Activated CD8-positive, alpha-beta T cell treated with anti-CD3 and anti-CD28 coated beads for 36 hours (primary cell): ENCODE measurements around the gene TENT4A. TPM values are rescaled to one million over a fixed set of nuclear protein-coding genes. Genes with fewer than 3 reads are reported as not detected.

Source experiments
- ATAC-seq: fragments of 200-7000 bp; cut with Tn5 transposase; one replicate; pipeline ENCODE4 v1.10.0; 2021; ENCODE audit warnings: mild to moderate bottlenecking, moderate library complexity
- CTCF ChIA-PET: fragments of 350-600 bp; sonication (Branson Sonifier 250); formaldehyde crosslinking; loops from one replicate; lab custom pipeline; 2021; ENCODE audit warnings: antibody characterized with exemption; lab: Charles Lee
- POLR2A ChIA-PET: fragments of 350-600 bp; sonication (Branson Sonifier 250); formaldehyde crosslinking; loops from one replicate; lab custom pipeline; 2021; ENCODE audit warnings: antibody characterized with exemption; lab: Charles Lee
- DNase-seq: peaks from one replicate; pipeline ENCODE4 v3.0.0-alpha.2; 2020
- H3K27ac Mint-ChIP-seq: one replicate; pipeline ENCODE4 v1.8.0; 2021; ENCODE audit warnings: mild to moderate bottlenecking, mixed read lengths
- H3K27me3 Mint-ChIP-seq: one replicate; pipeline ENCODE4 v1.8.0; 2021; ENCODE audit warnings: mixed read lengths
- H3K36me3 Mint-ChIP-seq: one replicate; pipeline ENCODE4 v1.8.0; 2021; ENCODE audit warnings: low read depth, mixed read lengths
- H3K4me1 Mint-ChIP-seq: one replicate; pipeline ENCODE4 v1.8.0; 2021; ENCODE audit warnings: low read depth, mixed read lengths
- H3K4me3 Mint-ChIP-seq: one replicate; pipeline ENCODE4 v1.8.0; 2021; ENCODE audit warnings: mild to moderate bottlenecking, moderate library complexity, mixed read lengths
- H3K9me3 Mint-ChIP-seq: one replicate; pipeline ENCODE4 v1.8.0; 2021; ENCODE audit warnings: mixed read lengths
- CTCF ChIP-seq: fragments of 200-600 bp; IDR thresholded peaks from one replicate; pipeline ENCODE4 v1.8.0; 2022; ENCODE audit warnings: antibody characterized with exemption, mild to moderate bottlenecking
- intact Hi-C: fragments of 100-400 bp; cut with micrococcal nuclease; formaldehyde crosslinking; loops from one replicate; pipeline ENCODE4 v1.10.0; 2022
- total RNA-seq, 2 experiments: library from RNA; stranded (reverse); gene quantifications; one replicate each; pipeline ENCODE4 v1.2.3, GENCODE V29; 2021

The TENT4A gene
- total RNA-seq, 2 experiments from 2014 or later, result 50.6 to 51.9 TPM

- TF ChIP-seq CTCF, result no peak
- CTCF ChIA-PET, result no interaction called here
- intact Hi-C loops, result no loop called here
- Mint-ChIP-seq H3K36me3 (peaks cover 66% of the 10 kb centered on the region), H3K4me1 (peaks cover 91% of the 10 kb centered on the region), H3K4me3 (no peak overlapping the region), H3K27ac (no peak overlapping the region), H3K27me3 (no peaks in the 10 kb centered on the region), H3K9me3 (no peaks in the 10 kb centered on the region)
- POLR2A ChIA-PET, result no interaction called here
- ATAC-seq (no peak), DNase-seq (no peak)
Measured at GRCh38 chr5:6720561-6720921, 7.3 kb downstream of the TENT4A start.

GRCh38 chr5:6721442-6721841, 8.2 kb downstream of the TENT4A start:
- H3K27ac Mint-ChIP-seq, result peak overlapping the region; percentile 76
- ATAC-seq (peak; percentile 7), DNase-seq (no peak)
- H3K27me3 Mint-ChIP-seq, result no peaks in the 10 kb centered on the region
- ChIA-PET POLR2A (interaction anchor here (0.9 to 1.2 kb wide), 2 partner anchors 88 to 163 kb away, joined by 3 read pairs; partner anchors contain the start of gene SRD5A1), CTCF (interaction anchor here (0.9 to 1.3 kb wide), 2 partner anchors 14 to 24 kb away, joined by 3 to 5 read pairs; no protein-coding TSS in a partner anchor)
- no peaks in the 10 kb centered on the region for H3K9me3 Mint-ChIP-seq
- H3K36me3 Mint-ChIP-seq, result peaks cover 65% of the 10 kb centered on the region
- TF ChIP-seq CTCF, result no peak
- peaks cover 93% of the 10 kb centered on the region for H3K4me1 Mint-ChIP-seq
- intact Hi-C loops, result no loop called here
- peak overlapping the region; percentile 59 for H3K4me3 Mint-ChIP-seq

- DNase-seq (no peak), ATAC-seq (peak; percentile 38)
- H3K4me3 Mint-ChIP-seq, result peak overlapping the region; percentile 59
- ChIA-PET CTCF (interaction anchor here (0.9 to 1.3 kb wide), 2 partner anchors 13 to 23 kb away, joined by 3 to 5 read pairs; no protein-coding TSS in a partner anchor), POLR2A (interaction anchor here (0.9 to 1.2 kb wide), 4 partner anchors 13 to 164 kb away, joined by 3 read pairs; partner anchors contain the start of gene SRD5A1)
- peak overlapping the region; percentile 76 for H3K27ac Mint-ChIP-seq
- peaks cover 61% of the 10 kb centered on the region for H3K36me3 Mint-ChIP-seq
- H3K9me3 Mint-ChIP-seq, result no peaks in the 10 kb centered on the region
- H3K27me3 Mint-ChIP-seq, result no peaks in the 10 kb centered on the region
- intact Hi-C loops, result no loop called here
- no peak for TF ChIP-seq CTCF
- peaks cover 93% of the 10 kb centered on the region for H3K4me1 Mint-ChIP-seq
Measured at GRCh38 chr5:6722015-6722414, 8.8 kb downstream of the TENT4A start.

- H3K27me3 Mint-ChIP-seq, result no peaks in the 10 kb centered on the region
- H3K4me1 Mint-ChIP-seq, result peaks cover 93% of the 10 kb centered on the region
- intact Hi-C loops, result no loop called here
- no peak for ATAC-seq
- no peaks in the 10 kb centered on the region for H3K9me3 Mint-ChIP-seq
- POLR2A ChIA-PET, result interaction anchor here (0.8 to 1.2 kb wide), 2 partner anchors 9 to 12 kb away, joined by 3 read pairs; no protein-coding TSS in a partner anchor
- no peak overlapping the region for H3K27ac Mint-ChIP-seq
- CTCF ChIA-PET, result interaction anchor here (1.9 kb wide), 1 partner anchor 22 kb away, joined by 5 read pairs; no protein-coding TSS in a partner anchor
- DNase-seq, result no peak
- peaks cover 56% of the 10 kb centered on the region for H3K36me3 Mint-ChIP-seq
- no peak for TF ChIP-seq CTCF
- no peak overlapping the region for H3K4me3 Mint-ChIP-seq
Measured at GRCh38 chr5:6723122-6723815, 10.0 kb downstream of the TENT4A start.

GRCh38 chr5:6723816-6724300, 10.6 kb downstream of the TENT4A start:
- CTCF ChIA-PET, result interaction anchor here (1.9 kb wide), 1 partner anchor 22 kb away, joined by 5 read pairs; no protein-coding TSS in a partner anchor
- no peak overlapping the region for H3K4me3 Mint-ChIP-seq
- no peaks in the 10 kb centered on the region for H3K27me3 Mint-ChIP-seq

More at GRCh38 chr5:6723816-6724300, 10.6 kb downstream of the TENT4A start:
- H3K36me3 Mint-ChIP-seq, result peaks cover 51% of the 10 kb centered on the region
- POLR2A ChIA-PET, result no interaction called here
- no peak for ATAC-seq
- no peak for DNase-seq
- no peak for TF ChIP-seq CTCF
- peaks cover 91% of the 10 kb centered on the region for H3K4me1 Mint-ChIP-seq
- no peaks in the 10 kb centered on the region for H3K9me3 Mint-ChIP-seq
- intact Hi-C loops, result no loop called here
- no peak overlapping the region for H3K27ac Mint-ChIP-seq
